ENCODE data around the gene CD53.
A peak's percentile ranks its signal among the peaks of the same experiment; 100 is the strongest.
"Not testable (repeated sequence)": the region's sequence is repeated elsewhere in the genome, so short reads cannot be mapped to it uniquely, and the experiment has no call there.

CD53 gene

DNA sequence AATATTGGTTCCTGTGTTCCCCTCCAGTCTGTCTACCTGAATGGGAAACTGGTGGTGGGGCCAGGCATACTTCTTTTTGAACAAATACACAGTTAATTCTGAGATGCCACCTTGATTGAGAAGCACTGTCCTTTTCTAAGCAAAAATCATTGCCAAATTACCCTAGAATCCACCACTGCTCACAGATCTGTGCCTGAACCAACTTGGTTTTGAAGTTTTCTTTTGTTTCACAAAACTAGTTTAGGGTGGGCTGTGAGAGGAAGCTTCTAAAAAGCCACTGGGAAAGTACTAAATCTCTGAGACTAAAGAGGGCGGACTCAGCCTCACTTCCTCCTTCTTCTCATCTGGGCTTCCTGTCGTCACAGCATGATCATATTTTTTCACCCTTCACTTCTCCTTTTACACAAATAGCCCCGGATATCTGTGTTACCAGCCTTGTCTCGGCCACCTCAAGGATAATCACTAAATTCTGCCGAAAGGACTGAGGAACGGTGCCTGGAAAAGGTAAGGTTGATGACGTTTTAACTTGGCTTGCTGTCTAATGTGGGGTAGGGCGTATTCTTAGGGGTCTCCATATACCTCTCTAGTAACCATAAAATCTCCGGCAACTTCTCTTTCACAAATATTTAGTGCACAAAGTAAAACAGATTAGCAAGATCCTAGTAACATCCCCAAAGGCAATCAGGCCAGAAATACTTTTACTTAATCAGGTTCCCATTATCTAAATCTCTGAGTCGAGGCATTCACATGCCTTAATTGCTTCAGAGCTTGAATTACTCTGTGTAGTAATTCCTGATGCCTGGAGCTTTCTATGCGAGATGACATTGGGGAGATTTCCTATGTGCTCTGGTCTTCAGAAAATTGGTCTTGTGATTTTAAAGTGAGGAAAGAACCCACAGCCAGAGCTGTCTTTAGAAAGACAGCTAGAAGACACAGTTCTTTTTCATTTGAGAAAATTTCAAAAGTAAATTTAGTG lies at the start of gene CD53:
Gene CD53, plus strand, starts transcription at position 404 of the 976 bp plus-strand sequence. CDS start 18,261 bp downstream, outside the sequence.
- no peak for DNase-seq (ENCODE audit: low read depth)
- no peak within 1 kb of the TSS for H3K4me3 ChIP-seq (replicated peaks; ENCODE audit: low read depth, low read length)
- TF ChIP-seq CTCF (IDR thresholded peaks at IDR 0.05; ENCODE audit: low read length, missing control alignments) = no peak

DNA sequence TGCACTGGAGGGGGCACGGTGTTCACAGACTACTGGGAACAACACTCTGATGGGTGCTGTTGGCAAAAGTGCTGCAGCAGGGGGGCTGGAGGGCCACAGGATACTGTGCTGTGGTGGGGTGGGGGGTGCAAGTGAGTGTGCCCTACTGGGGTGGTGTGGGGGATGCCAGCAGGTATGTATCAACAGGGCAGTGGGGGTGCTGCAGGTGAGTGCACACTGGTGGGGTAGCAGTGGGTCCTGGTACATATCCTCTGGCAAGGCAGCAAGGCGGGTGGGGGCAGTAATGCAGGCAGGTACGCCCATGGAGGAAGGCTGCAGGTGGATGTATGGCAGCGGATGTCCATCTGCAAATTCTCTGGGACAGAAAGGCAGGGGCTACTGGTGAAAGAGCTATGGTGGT lies 48.8 kb upstream of the CD53 start:
- DNase-seq (ENCODE audit: low read depth) = no peak
- no peak for TF ChIP-seq CTCF (IDR thresholded peaks at IDR 0.05; ENCODE audit: low read length, missing control alignments)
- no peak overlapping the region for H3K4me3 ChIP-seq (replicated peaks; ENCODE audit: low read depth, low read length)

- TF ChIP-seq CTCF (IDR thresholded peaks at IDR 0.05; ENCODE audit: low read length, missing control alignments) = peak; percentile 82
- H3K4me3 ChIP-seq (replicated peaks; ENCODE audit: low read depth, low read length) = no peak overlapping the region
- peak; percentile 25 for DNase-seq (ENCODE audit: low read depth)
These were observed 42.9 kb upstream of the CD53 start for GRCh38 chr1:110829955-110830553.

DNA sequence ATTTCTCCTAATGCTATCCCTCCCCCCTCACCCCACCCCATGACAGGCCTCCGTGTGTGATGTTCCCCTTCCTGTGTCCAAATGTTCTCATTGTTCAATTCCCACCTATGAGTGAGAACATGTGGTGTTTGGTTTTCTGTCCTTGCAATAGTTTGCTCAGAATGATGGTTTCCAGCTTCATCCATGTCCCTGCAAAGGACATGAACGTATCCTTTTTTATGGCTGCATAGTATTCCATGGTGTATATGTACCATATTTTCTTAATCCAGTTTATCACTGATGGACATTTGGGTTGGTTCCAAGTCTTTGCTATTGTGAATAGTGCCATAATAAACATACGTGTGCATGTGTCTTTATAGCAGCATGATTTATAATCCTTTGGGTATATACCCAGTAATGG lies 39.2 kb upstream of the CD53 start:
- DNase-seq (ENCODE audit: low read depth) = not testable (repeated sequence)

GRCh38 chr1:110846861-110847260 lies 26.1 kb upstream of the CD53 start:
- H3K4me3 ChIP-seq (replicated peaks; ENCODE audit: low read depth, low read length) = no peak overlapping the region
- no peak for TF ChIP-seq CTCF (IDR thresholded peaks at IDR 0.05; ENCODE audit: low read length, missing control alignments)
- DNase-seq (ENCODE audit: low read depth) = no peak

More for the DNA sequence above, 39.2 kb upstream of the CD53 start:
- not testable (repeated sequence) for H3K4me3 ChIP-seq (replicated peaks; ENCODE audit: low read depth, low read length)

GRCh38 chr1:110850145-110850544 lies 22.8 kb upstream of the CD53 start:
- no peak for TF ChIP-seq CTCF (IDR thresholded peaks at IDR 0.05; ENCODE audit: low read length, missing control alignments)
- no peak for DNase-seq (ENCODE audit: low read depth)
- H3K4me3 ChIP-seq (replicated peaks; ENCODE audit: low read depth, low read length) = no peak overlapping the region

DNA sequence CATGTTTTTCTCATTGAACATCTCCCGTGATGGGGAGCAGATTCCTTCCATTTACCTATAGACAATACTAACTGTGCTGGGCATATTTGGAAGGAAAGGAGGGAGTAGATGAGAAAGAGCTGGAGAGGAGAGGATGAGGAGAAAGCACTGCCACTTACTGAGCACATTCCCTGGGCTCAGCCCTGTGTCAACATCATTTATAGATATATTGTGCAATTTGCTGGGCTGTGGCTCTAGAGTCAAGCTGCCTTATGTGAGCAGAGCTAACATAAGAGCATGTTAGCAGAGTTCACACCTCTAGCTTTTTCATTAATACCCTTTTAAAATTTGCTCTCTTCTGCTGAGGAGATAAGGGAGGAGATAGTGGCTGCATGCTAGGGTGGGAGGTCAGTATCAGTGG lies 22.3 kb upstream of the CD53 start:
- no peak for TF ChIP-seq CTCF (IDR thresholded peaks at IDR 0.05; ENCODE audit: low read length, missing control alignments)
- H3K4me3 ChIP-seq (replicated peaks; ENCODE audit: low read depth, low read length) = no peak overlapping the region
- DNase-seq (ENCODE audit: low read depth) = no peak
